ENCODE results near the gene PYDC2.

The PYDC2 gene

DNA sequence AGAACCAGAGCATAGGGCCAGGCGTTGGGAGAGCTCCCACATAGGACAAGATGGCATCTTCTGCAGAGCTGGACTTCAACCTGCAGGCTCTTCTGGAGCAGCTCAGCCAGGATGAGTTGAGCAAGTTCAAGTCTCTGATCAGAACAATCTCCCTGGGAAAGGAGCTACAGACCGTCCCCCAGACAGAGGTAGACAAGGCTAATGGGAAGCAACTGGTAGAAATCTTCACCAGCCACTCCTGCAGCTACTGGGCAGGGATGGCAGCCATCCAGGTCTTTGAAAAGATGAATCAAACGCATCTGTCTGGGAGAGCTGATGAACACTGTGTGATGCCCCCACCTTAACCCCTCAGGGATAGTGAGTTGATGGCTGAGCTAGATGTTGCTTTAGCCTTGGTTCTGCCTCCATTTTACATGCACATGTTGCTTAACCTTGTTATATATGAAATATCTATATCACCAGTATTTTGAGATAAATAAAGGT, at the start of gene PYDC2:
Gene PYDC2 (plus strand): TSS at position 51 of the 483 bp plus-strand sequence. CDS start 0 bp downstream, at position 51.
- DNase-seq: no peak

DNA sequence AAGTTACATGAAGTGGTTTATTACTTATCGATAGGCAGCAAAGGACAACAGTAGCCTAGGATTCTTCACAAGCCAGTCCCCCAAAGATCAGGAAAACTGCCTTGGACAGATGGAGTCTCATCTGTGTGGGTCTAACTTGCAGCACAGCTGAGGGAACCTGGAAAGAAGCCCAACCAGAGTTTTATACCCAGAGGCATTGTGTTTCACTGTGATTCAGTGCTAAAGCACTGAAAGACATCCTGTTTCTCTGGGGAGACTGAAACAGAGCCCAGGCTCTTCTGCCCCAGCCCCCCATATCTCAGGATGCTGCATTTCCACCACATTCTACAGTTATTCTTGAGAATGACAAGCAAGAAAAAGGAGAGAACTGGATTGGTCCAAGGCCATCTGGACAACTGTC, 48.2 kb upstream of the PYDC2 start:
- no peak for DNase-seq

DNA sequence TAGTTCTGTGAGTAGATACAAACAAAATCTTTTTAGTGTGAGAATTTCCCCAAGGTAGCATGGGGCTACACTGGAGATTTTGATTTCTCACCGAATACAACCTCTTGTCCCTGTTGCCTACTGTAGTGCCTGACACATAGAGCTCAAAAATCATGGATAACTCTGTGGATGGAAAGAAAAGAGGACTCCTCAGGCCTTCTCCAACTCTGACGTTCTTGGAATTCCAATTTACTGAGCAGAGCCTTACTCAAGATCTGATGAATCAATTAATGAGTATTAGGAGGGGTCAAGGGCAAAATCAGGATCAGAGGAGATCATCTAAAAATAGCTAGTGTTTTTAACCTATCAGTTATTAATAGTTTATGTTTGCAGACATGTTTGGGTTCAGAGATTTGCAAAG, 46.7 kb upstream of the PYDC2 start:
- DNase-seq: no peak

DNA sequence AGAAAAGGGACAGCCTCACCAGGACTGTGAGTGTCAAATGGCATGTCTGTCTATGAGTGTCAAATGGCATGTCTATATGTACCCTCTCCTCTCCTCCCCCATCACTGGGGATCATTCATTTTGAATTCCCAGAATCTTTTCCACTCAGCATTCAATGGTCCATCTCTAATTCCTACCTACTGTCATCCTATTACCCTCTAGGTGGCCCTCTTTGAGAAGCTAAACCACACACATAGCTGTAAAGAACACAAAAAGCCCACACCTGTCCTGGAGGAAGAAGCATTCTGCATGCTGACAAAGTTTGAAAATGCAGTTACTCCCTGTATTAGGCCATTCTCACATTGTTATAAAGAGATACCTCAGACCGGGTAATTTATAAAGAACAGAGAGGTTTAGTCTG, 46.2 kb upstream of the PYDC2 start:
- DNase-seq: no peak

DNA sequence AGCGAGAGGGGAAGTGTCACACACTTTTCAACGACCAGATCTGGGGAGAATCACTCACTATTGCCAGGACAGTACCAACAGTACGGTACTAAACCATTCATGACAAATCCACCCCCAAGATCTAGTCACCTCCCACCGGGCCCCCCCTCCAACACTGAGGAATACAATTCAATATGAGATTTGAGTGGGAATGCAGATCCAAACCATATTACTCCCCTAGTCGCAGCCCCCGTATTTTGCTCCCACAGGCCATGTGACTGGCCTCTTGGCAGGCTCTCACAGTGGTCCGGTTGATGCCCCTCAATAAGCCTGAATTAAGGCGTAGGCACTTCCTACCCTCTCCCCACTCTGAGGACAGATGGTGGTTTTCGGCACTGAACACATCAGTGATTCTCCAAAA, 45.4 kb upstream of the PYDC2 start:
- DNase-seq: no peak

DNA sequence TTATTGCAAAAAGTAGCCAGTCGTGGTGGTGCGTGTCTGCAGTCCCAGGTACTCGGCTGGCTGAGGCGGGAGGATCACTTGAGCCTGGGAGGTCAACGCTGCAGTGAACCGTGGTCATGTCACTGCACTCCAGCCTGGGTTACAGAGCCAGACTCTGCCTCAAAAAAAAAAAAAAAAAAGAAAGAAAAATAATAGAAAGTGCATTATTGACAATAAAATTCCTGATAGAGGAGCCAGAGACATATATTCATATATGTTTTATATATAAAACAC, 43.6 kb upstream of the PYDC2 start:
- no peak for DNase-seq

DNA sequence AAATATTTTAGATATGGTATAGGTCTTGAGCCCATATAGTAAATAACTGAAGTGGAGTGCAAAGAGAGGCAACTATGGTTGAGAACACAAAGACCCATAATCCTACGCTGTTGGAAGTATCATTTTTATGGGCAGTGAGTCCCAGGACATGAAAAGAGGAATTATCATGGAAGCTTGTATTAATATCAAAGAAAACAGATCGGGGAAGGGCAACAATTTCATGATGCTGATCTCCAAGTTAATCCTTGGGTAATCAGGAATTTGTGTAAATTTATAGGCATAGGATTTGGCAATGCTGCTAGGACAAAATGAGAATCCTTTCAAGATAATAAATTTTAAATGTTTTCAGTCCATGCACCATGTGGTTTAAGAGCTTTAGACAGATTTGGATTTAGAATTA, 40.2 kb upstream of the PYDC2 start:
- DNase-seq: no peak

DNA sequence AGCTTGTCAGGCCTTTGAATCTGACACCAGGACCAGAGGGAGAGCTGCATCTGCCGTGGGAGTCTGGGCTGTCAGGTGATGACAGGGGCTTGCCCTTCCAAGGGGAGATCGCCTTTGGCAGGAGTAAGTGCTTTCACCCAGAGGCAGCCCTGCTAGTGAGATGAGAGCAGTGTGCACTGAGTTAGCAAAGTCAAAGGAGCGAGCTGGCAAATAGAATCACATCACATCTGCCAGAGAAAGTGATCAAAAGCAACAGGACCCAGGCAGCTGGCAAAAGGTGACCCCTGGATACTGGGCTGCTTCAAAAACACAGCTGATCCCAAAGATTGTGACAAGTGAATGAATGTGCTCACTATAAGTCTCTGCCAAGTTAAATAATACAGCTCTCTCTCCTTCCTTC, 36.1 kb upstream of the PYDC2 start:
- no peak for DNase-seq

DNA sequence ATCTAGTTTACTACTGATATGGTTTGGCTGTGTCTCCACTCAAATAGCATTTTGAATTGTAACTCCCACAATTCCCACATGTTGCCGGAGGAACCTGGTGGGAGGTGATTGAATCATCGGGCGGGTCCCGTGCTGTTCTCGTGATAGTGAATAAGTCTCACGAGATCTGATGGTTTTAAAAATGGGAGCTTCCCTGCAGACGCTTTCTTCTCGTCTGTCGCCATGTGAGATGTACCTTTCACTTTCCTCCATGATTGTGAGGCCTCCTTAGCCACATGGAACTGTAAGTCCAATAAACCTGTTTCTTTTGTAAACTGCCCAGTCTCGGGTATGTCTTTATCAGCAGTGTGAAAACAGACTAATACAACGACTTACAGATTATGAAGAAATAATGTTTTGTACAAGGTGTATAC, 35.6 kb upstream of the PYDC2 start:
- DNase-seq: no peak

DNA sequence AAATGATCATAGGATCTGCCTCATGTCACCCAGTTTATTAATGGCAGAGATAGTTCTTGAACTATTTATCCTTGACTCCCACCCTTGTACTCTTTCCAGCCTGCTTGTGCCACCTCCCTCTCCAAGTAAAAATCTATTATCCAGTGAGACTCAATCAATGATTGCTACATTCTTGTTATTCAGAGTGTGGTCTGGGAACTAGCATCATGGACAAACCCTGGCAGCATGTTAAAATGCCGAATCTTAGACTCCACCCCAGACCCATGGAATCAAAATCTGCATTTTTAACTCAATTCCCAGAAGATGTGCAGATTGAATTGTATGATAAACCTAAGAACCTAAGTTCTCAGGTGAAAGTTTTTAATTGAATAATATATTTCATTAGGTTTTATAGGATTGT, 34.7 kb upstream of the PYDC2 start:
- DNase-seq: no peak

DNA sequence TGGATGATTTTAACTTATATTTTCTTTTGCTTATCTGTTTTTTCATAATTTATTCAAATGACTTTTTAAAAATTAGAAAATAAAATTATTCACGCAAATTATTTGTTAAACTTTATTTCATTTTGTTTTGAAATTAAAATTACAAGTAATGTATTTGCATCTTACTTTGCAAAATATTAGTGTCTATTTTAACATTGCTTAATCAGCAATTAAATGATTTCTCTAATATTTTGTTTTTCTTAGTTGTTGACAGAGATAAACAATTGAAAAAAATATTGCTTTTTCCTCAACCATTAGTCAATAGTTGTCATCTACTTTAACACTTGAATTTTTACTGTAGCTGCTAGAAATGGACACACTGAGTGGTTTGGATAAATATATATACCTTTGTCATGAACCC, 32.8 kb upstream of the PYDC2 start:
- DNase-seq: no peak

DNA sequence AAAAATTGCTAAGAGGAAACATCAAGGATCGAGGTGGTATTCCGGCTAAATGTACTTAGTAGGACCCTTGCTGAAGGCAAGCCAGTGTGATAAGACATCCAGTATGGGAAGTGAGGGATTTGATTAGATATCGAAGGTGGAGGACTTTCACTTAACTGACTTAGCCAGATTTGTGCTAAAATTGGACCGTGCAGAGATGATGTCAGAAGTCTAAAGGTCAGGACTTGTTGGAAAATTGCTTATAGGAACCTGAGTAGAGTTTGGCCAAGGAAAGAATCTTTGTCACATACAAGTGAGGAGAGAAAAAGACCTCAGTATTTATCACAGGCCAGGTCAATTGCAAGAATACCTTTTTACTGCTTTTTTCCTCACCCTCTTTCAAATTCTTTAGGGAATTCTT, 30.9 kb upstream of the PYDC2 start:
- no peak for DNase-seq

DNA sequence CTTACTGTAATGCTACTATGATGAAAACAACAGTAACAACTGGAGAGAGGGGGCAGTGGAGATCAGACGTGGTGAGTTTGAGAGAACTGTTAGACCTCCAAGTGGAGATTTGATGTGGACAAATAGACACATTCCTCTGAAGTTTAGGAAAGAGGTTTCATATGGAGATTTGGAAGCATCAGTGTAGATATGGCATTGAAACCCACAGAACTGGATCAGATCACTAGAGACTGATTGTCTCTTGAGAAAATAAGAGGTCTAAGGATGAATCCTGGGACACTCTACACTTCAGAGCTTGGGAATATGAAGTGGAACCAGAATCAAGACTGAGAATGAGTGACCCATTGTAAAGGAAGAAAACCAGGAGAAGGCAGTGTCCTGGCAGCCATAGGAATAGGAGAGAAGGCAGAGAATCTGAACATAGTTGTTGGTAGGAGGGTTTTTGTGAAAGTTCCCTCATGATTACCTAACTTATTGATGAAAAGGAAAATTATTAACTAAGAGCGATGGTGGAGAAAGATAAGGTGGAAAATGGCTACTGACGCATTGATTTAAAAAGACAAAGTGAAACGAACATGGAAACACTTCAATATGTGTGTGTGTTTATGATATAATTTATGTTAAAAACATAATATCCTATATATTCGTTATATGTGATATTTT, 29.7 kb upstream of the PYDC2 start:
- DNase-seq: no peak

DNA sequence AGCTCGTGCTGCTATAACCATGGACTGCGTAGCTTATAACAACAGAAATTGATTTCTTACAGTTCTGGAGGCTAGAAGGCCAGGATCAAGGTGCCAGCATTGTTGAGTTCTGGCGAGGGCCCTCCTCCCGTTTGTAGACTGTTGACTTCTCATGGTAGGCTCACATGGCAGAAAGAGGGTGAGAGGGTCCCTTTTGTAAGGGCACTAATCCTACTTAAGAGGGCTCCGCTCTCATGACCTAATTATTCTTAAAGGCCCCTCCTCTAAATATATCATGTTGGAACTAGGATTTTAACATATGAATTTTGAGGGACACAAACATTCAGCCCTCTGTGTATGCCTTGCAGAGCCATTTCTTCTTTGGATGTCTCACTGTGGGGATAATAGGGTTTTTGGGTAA, 28.8 kb upstream of the PYDC2 start:
- no peak for DNase-seq

DNA sequence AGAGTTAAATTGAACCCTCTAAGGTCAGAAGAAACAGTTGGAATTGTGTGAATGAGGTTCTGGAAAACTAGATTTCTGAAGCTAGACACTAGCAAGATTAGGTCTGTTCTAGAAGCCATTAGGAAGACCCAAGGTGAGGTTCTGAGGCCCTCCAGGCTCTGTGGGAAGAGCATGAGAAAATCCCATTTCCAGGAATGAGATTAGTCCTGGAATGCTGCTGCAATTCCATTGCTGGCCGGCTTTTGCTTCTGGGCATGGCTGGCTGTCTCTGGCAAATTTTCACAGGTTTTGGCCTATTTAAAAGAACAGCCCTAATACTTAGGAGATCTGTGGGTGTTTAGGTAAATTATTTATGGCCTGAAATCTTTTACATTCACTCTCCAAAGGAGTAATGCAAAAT, 26.9 kb upstream of the PYDC2 start:
- no peak for DNase-seq

DNA sequence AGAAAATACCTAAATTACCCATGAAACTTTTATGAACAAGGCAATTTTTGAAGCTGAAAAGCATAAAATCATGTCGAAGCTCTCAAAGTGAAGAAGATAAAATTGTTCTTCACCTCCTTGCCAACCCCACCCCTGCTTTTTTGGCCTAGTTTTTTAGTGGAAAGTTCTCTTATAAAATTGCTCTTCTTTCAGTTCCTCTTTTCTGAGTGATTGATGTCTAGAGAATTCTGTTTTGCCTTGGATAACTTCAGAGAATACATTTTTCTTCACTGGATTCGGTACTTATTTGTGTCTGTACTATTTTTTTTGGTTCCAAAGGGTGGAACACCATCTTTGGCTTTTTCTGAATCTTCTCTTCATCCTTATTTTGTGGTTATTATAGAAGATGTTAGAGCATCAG, 25.0 kb upstream of the PYDC2 start:
- DNase-seq: no peak

DNA sequence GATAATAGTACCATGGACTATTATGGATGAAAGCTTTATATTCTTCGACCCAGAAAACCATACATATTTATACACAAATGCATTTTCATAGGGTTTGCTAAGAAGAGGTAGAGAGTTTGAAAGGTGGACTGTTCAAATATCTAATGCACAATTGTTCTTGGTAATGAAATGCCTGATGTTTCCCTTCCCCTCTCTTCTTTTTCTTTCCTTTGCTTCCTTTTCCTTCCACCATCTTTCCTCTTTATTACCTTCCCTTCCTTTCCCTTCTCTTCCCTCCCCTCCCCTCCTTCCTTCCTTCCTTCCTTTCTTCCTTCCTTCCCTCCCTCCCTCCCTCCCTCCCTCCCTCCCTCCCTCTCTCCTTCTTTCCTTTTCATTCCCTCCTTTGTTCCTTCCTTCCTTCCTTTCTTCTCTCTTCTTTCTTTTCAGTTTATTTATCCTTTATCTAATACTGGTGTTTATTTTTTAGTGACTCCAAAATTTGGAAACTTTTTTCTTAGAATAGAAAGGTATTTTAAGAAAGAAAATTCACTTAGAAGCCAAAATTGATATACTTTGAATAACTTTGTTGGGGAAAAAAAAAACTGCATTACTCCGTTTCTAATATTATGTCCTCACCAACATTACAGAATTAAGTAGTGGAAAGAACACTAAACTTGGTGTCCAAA, 22.7 kb upstream of the PYDC2 start:
- DNase-seq: no peak

DNA sequence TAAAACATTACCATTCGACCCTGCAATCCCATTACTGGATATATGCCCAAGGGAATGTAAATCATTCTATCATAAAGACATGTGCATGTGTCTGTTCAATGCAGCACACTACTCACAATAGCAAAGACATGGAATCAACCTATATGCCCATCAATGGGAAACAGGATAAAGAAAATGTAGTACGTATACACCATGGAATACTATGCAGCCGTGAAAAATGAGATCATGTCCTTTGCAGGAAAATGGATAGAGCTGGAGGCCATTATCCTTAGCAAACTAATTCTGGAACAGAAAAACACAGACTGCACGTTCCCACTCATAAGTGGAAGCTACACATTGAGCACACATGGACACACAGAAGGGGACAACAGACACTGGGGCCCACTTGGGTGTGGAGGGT, 20.4 kb upstream of the PYDC2 start:
- DNase-seq: no peak

DNA sequence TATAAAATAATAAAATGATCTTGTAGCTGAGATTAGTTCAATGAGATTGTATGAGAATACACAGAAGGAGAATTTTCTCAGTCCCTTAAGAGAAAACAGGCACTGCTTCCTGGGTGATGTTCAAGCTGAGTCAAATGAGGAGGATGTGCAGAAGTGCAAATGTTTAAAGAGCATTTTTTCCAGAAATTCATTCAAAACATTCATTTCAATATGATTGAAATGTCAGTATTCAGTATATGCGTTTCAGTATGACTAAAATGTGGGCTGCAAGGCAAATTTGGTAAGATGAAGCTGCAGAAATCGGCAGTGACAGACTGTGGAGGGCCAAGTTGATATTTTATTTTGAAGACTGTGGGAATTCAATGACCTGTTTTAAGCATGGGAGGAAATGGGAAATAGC, 19.3 kb upstream of the PYDC2 start:
- DNase-seq: peak; percentile 43

DNA sequence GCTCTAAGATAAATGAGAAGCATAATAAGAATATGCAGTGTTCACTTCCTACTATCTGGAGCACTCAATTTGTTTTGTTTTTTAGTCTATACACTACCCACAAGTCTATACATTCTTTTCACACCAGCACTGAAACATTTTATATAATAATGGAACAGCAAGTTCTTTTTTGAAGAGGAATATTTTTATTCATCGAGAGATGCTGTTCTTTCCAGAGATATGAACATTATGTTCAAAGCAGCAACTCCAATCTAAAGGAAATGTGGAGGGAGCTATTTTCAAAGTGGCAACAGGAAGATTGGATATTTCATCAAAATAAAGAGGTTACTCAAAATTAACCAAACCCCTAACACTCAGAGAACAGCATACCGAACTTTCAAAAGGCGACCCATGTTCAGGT, 16.4 kb upstream of the PYDC2 start:
- DNase-seq: no peak

DNA sequence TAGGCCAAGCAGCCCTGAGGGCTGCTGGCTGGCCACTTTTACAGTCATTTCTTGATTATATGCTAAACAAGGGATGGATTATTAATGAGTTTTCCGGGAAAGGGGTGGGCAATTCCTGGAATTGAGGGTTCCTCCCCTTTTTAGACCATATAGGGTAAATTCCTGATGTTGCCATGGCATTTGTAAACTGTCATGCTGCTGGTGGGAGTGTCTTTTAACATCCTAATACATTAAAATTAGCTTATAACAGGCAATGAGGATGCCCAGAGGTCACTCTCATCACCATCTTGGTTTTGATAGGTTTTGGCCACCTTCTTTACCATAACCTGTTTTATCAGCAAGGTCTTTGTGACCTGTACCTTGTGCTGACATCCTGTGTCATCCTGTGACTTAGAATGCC, 11.7 kb upstream of the PYDC2 start:
- DNase-seq: no peak

DNA sequence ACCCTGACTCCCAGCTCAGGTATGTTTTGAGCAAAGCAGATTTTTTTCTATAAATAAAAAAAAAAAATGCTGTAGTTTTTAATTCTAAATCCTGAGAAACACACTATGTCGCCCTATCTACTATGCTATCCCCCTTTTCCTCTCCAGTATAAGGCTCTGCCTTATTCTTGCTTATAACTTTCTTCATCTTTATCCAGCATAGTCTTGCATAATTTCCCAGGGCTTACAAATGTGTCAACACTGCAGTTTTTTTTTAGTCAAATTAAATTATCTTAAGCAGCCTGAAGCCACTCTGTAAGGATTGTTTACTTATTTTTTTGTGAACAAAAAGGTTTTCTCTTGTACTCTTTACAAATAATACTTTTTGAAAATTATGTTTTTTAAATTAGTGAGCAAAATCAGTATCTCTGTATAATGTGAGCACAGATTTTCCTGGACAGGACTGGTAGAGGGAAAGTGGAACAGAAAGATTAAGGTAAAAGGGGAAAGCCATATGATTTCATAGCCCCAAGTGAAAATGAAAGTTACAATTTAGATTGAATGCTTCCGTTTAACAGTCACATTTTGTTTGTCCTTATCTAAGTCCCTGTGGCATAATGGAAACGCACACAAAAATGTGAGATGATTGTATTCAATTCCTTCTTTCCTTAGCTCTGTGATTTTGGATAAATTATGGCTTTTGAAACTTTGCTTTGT, 5.6 kb upstream of the PYDC2 start:
- DNase-seq: no peak

DNA sequence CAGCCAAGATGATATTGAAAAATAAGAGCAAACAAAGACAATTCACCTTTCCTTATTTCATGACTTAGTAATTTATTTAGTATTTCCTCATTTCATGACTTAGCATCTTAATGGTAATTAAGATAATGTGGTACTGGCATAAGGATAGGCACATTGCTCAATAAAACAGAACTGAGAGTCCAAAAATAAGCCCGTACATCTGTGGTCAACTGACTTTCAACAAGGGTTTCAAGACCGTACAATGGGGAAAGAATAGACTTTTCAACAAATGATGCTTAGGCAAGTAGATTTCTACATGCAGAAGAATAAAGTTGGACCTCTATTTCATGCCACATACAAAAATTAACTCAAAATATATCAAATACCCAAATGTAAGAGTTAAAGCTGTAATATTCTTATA, 603 bp upstream of the PYDC2 start:
- DNase-seq: no peak

DNA sequence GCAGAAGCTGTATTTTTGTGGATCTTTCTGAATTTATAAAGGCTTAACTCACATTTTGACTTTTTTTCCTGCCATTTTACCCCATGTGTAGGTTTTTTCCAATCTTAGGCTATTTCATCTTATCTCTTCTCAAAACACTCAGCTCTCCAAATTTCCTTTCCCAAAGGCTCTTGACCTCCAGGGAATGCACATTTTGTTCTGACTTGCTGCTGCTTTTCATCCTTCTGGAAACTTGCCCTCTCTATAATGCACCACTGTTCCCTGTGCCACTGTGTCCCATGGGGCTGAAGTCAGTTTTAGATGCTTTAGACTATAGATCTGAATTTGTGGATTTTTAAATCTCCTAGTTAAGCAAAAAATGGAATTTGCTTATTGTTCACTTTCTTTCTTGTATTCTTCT, 9.1 kb downstream of the PYDC2 start:
- no peak for DNase-seq

DNA sequence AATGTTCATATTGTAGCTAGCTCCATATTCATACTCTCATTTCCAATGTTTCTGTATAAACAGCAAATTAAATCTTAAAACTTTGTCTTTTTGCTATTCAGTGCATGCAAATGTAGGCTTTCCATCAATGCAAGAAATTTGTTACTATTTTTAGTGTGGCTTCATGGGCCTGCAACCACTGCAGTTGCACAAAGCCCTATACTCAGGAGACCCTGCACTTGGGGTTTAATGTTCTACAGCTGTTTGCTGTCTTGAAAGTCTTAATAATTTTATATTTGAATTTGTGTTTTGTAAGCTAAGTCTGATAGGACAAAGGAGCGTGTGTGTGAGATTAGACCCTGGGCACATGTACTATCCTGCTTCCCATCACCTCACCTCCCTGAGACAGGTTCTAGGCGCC, 9.6 kb downstream of the PYDC2 start:
- DNase-seq: no peak

All from activated CD4-positive, alpha-beta T cell treated with anti-CD3 and anti-CD28 coated beads, Interleukin-2, Interleukin-6, amounts not matched to agents 100 ng/mL and 50 ng/mL, durations not matched to agents 16 hours and 8 hours (primary cell).